Esophagus muscularis mucosa (tissue), 4 donors: ENCODE results near the gene HRCT1. TPM values are rescaled to one million over a fixed set of nuclear protein-coding genes. Genes with fewer than 3 reads are reported as not detected.

ENCODE experiments used
- DNase-seq: peaks from one replicate; pipeline ENCODE4 v3.0.0-alpha.2; 2017; ENCODE audit errors: extremely low spot score
- H3K27ac ChIP-seq, 4 donors: fragments of 200-600 bp; sonication (generic); replicated peaks in 1 of 4; 1 replicate in 3 of 4; 2 replicates in 1 of 4; pipeline ENCODE4 v1.5.1; 2016 to 2019; ENCODE audit warnings: mild to moderate bottlenecking in 1 of 4
- H3K27me3 ChIP-seq, 4 donors: fragments of 200-600 bp; sonication (generic); one replicate each; pipeline versions ENCODE4 v1.5.1 to v1.6.0; 2016 to 2019
- H3K36me3 ChIP-seq, 4 donors: fragments of 200-600 bp; sonication (generic); one replicate each; pipeline ENCODE4 v1.5.1; 2016 to 2019
- H3K4me1 ChIP-seq, 4 donors: fragments of 200-600 bp; sonication (generic); one replicate each; pipeline ENCODE4 v1.5.1; 2016 to 2019
- H3K4me3 ChIP-seq, 4 donors: fragments of 200-600 bp; sonication (generic); 1 replicate in 2 of 4; 2 replicates in 2 of 4; pipeline ENCODE4 v1.5.1; 2016 to 2019; ENCODE audit warnings: mild to moderate bottlenecking in 4 of 4, moderate library complexity in 1 of 4
- H3K9me3 ChIP-seq, 4 donors: fragments of 200-600 bp; sonication (generic); 1 replicate in 3 of 4; 2 replicates in 1 of 4; pipeline ENCODE4 v1.5.1; 2016 to 2019
- CTCF ChIP-seq, 3 experiments: fragments of 200-600 bp in 2 of 3; fragments of 450-650 bp in 1 of 3; sonication (generic) in 2 of 3; IDR thresholded peaks; one replicate each; pipeline ENCODE4 v1.5.1; 2017 to 2019; ENCODE audit warnings: antibody characterized with exemption in 3 of 3, mild to moderate bottlenecking in 2 of 3, moderate library complexity in 1 of 3
- EP300 ChIP-seq: sonication (generic); formaldehyde crosslinking; IDR thresholded peaks from one replicate; pipeline ENCODE4 v1.6.1; 2017; ENCODE audit warnings: antibody characterized with exemption
- POLR2A ChIP-seq: fragments of 450-650 bp; IDR thresholded peaks from one replicate; pipeline ENCODE4 v1.6.1; 2017; ENCODE audit warnings: antibody characterized with exemption, moderate library complexity, mild to moderate bottlenecking, low read depth
- POLR2AphosphoS5 ChIP-seq, 2 donors: sonication (generic); formaldehyde crosslinking; IDR thresholded peaks; one replicate each; pipeline ENCODE4 v1.6.1; 2017; ENCODE audit warnings: antibody characterized with exemption in 2 of 2
- WGBS: methylation state at CpG from one replicate; pipeline ENCODE4 v1.1.5; 2018; 5-methylcytosine and 5-hydroxymethylcytosine counted together
- intact Hi-C: fragments of 100-400 bp; cut with DNase I; formaldehyde crosslinking; loops from one replicate; pipeline ENCODE4 v1.15.1; 2023
- total RNA-seq, 4 donors: library from RNA; depleted of rRNA; stranded (reverse); fragments of >200 nt; gene quantifications; one replicate each; pipeline versions ENCODE4 v1.1.0 to v1.2.1, GENCODE V29; 2016

Gene HRCT1
- total RNA-seq, 4 donors from 2014 or later: 3.7 to 53.0 (median 15.6) TPM

- Histone ChIP-seq H3K4me1 (peaks cover 0 to 8% (median 5%) of the 10 kb centered on the region in 4 donors), H3K27me3 (peaks cover 0 to 18% (median 0%) of the 10 kb centered on the region in 4 donors), H3K27ac (no peak overlapping the region), H3K4me3 (no peak overlapping the region), H3K9me3 (no peaks in the 10 kb centered on the region), H3K36me3 (no peaks in the 10 kb centered on the region)
- WGBS: 92% methylated on average over 7 of the region's 8 CpGs
- TF ChIP-seq POLR2AphosphoS5 (IDR thresholded peaks at IDR 0.05): no peak
- no peak for TF ChIP-seq POLR2A
- no peak for TF ChIP-seq CTCF (IDR thresholded peaks at IDR 0.05)
- no peak for TF ChIP-seq EP300
- peak; percentile 83 for DNase-seq
- intact Hi-C loops: no loop called here
These were observed 41.2 kb upstream of the HRCT1 start for GRCh38 chr9:35864695-35865255.

GRCh38 chr9:35867538-35867937 lies 38.5 kb upstream of the HRCT1 start:
- H3K27ac ChIP-seq: no peak overlapping the region
- WGBS: 91% methylated on average over 4 of the region's 4 CpGs
- TF ChIP-seq POLR2AphosphoS5 (IDR thresholded peaks at IDR 0.05) (no peak), POLR2A (no peak), EP300 (no peak), CTCF (IDR thresholded peaks at IDR 0.05) (no peak)
- intact Hi-C loops: no loop called here
- no peaks in the 10 kb centered on the region for H3K9me3 ChIP-seq
- H3K27me3 ChIP-seq: peaks cover 0 to 20% (median 0%) of the 10 kb centered on the region in 4 donors
- peak; percentile 66 for DNase-seq
- H3K4me3 ChIP-seq: no peak overlapping the region
- no peaks in the 10 kb centered on the region for H3K36me3 ChIP-seq
- no peaks in the 10 kb centered on the region for H3K4me1 ChIP-seq

GRCh38 chr9:35868933-35869332 lies 37.1 kb upstream of the HRCT1 start:
- 81% methylated on average over 2 of the region's 2 CpGs for WGBS
- no peaks in the 10 kb centered on the region for H3K4me1 ChIP-seq
- H3K27me3 ChIP-seq: peaks cover 0 to 20% (median 0%) of the 10 kb centered on the region in 4 donors
- no peaks in the 10 kb centered on the region for H3K36me3 ChIP-seq
- intact Hi-C loops: no loop called here
- H3K9me3 ChIP-seq: no peaks in the 10 kb centered on the region
- H3K27ac ChIP-seq: no peak overlapping the region
- no peak for DNase-seq
- TF ChIP-seq CTCF (IDR thresholded peaks at IDR 0.05) (no peak), EP300 (no peak), POLR2A (no peak), POLR2AphosphoS5 (IDR thresholded peaks at IDR 0.05) (no peak)
- H3K4me3 ChIP-seq: no peak overlapping the region

GRCh38 chr9:35869621-35870216 lies 36.3 kb upstream of the HRCT1 start:
- no peak overlapping the region for H3K4me3 ChIP-seq
- H3K27ac ChIP-seq: no peak overlapping the region
- H3K4me1 ChIP-seq: no peaks in the 10 kb centered on the region
- TF ChIP-seq CTCF (IDR thresholded peaks at IDR 0.05): no peak
- TF ChIP-seq EP300: no peak
- TF ChIP-seq POLR2A: no peak
- no peak for TF ChIP-seq POLR2AphosphoS5 (IDR thresholded peaks at IDR 0.05)
- H3K27me3 ChIP-seq: peaks cover 0 to 20% (median 0%) of the 10 kb centered on the region in 4 donors
- DNase-seq: no peak
- WGBS: 84% methylated on average over 9 of the region's 19 CpGs
- intact Hi-C loops: no loop called here
- no peaks in the 10 kb centered on the region for H3K36me3 ChIP-seq
- H3K9me3 ChIP-seq: no peaks in the 10 kb centered on the region
